DND-41 (cell line): ENCODE results near the gene CFAP61.

Experiments
- ATAC-seq: fragments of 200-7000 bp; cut with Tn5 transposase; 3 replicates; pipeline ENCODE4 v1.9.1; 2021; ENCODE audit warnings: low read depth; ENCODE audit not compliant: insufficient read depth
- DNase-seq: peaks from one replicate; pipeline ENCODE4 v3.0.0-alpha.2; 2020
- H2AFZ ChIP-seq: 2 replicates; pipeline ENCODE4 v1.6.0; 2012; ENCODE audit warnings: low read depth, low read length
- H3K27ac ChIP-seq: 2 replicates; pipeline ENCODE4 v1.5.1; 2012; ENCODE audit warnings: low read length, inconsistent platforms
- H3K27me3 ChIP-seq: fragments of 200-600 bp; sonication (generic); 2 replicates; pipeline ENCODE4 v1.6.0; 2012; ENCODE audit warnings: low read length, mild to moderate bottlenecking, inconsistent platforms; ENCODE audit not compliant: insufficient read depth, poor library complexity
- H3K36me3 ChIP-seq: 2 replicates; pipeline ENCODE4 v1.5.1; 2012; ENCODE audit warnings: low read length, inconsistent platforms; ENCODE audit not compliant: insufficient read depth
- H3K4me1 ChIP-seq: 2 replicates; pipeline ENCODE4 v1.5.1; 2012; ENCODE audit warnings: mild to moderate bottlenecking, low read length; ENCODE audit not compliant: insufficient read depth
- H3K4me2 ChIP-seq: 2 replicates; pipeline ENCODE4 v1.6.0; 2012; ENCODE audit warnings: mild to moderate bottlenecking, moderate library complexity, low read length, inconsistent platforms; ENCODE audit not compliant: insufficient read depth
- H3K4me3 ChIP-seq, 2 experiments: fragments of 200-600 bp in 1 of 2; shearing (Covaris generic) in 1 of 2; 2 replicates each; pipeline ENCODE4 v1.5.1; 2012 to 2016; ENCODE audit warnings: inconsistent platforms in 2 of 2, low read length in 2 of 2, mild to moderate bottlenecking in 2 of 2, low read depth in 1 of 2, moderate library complexity in 1 of 2
- H3K79me2 ChIP-seq: 2 replicates; pipeline ENCODE4 v1.6.0; 2012; ENCODE audit warnings: low read length, inconsistent platforms; ENCODE audit not compliant: insufficient read depth
- H3K9ac ChIP-seq: 2 replicates; pipeline ENCODE4 v1.6.0; 2012; ENCODE audit warnings: low read depth, mild to moderate bottlenecking, inconsistent platforms, low read length, moderate library complexity
- H3K9me3 ChIP-seq: 2 replicates; pipeline ENCODE4 v1.5.1; 2012; ENCODE audit warnings: low read length, moderate library complexity, mild to moderate bottlenecking, inconsistent platforms; ENCODE audit not compliant: insufficient read depth, severe bottlenecking
- H4K20me1 ChIP-seq: 2 replicates; pipeline ENCODE4 v1.6.0; 2012; ENCODE audit warnings: low read length; ENCODE audit not compliant: insufficient read depth
- CTCF ChIP-seq: IDR thresholded peaks from 2 replicates; pipeline ENCODE4 v1.5.1; 2012; ENCODE audit warnings: borderline replicate concordance, low read length, moderate library complexity, mild to moderate bottlenecking; ENCODE audit not compliant: poor library complexity, severe bottlenecking; ENCODE audit errors: extremely low read depth
- EZH2 ChIP-seq: IDR thresholded peaks from 3 replicates; pipeline ENCODE4 v1.6.1; 2012; ENCODE audit warnings: borderline replicate concordance, low read depth, mild to moderate bottlenecking, moderate library complexity, low read length, inconsistent platforms; ENCODE audit not compliant: severe bottlenecking

Gene CFAP61

GRCh38 chr20:20005342-20005741 is 47.0 kb upstream of the CFAP61 start:
- Histone ChIP-seq H3K9me3 (no peaks in the 10 kb centered on the region), H3K27me3 (peaks cover 17% of the 10 kb centered on the region), H3K9ac (no peak overlapping the region), H3K4me3 (no peak overlapping the region), H3K4me1 (no peaks in the 10 kb centered on the region), H4K20me1 (no peaks in the 10 kb centered on the region), H3K79me2 (no peaks in the 10 kb centered on the region), H2AFZ (no peak overlapping the region), H3K27ac (no peak overlapping the region), H3K36me3 (no peaks in the 10 kb centered on the region), H3K4me2 (no peak overlapping the region)
- DNase-seq: no peak
- TF ChIP-seq CTCF (no peak), EZH2 (no peak)
- no peak for ATAC-seq

- Histone ChIP-seq H3K4me2 (no peak overlapping the region), H3K4me1 (no peaks in the 10 kb centered on the region), H3K4me3 (no peak overlapping the region), H3K9me3 (no peaks in the 10 kb centered on the region), H2AFZ (no peak overlapping the region), H4K20me1 (no peaks in the 10 kb centered on the region), H3K36me3 (no peaks in the 10 kb centered on the region), H3K27me3 (peaks cover 12% of the 10 kb centered on the region), H3K9ac (no peak overlapping the region), H3K27ac (no peak overlapping the region), H3K79me2 (no peaks in the 10 kb centered on the region)
- TF ChIP-seq EZH2 (no peak), CTCF (no peak)
- no peak for ATAC-seq
- DNase-seq: no peak
These were observed 42.5 kb upstream of the CFAP61 start for GRCh38 chr20:20009784-20010253.

- Histone ChIP-seq H3K4me3 (no peak overlapping the region), H3K27me3 (peaks cover 12% of the 10 kb centered on the region), H3K4me1 (no peaks in the 10 kb centered on the region), H3K36me3 (no peaks in the 10 kb centered on the region), H2AFZ (no peak overlapping the region), H3K79me2 (no peaks in the 10 kb centered on the region), H3K27ac (no peak overlapping the region), H3K4me2 (no peak overlapping the region), H3K9ac (no peak overlapping the region), H4K20me1 (no peaks in the 10 kb centered on the region), H3K9me3 (no peaks in the 10 kb centered on the region)
- ATAC-seq: no peak
- TF ChIP-seq EZH2: no peak
- no peak for TF ChIP-seq CTCF
- no peak for DNase-seq
These were observed 41.5 kb upstream of the CFAP61 start for GRCh38 chr20:20010639-20011500.
